Brain pericyte (primary cell): ENCODE results near the gene CTBP2.

Experiments
- DNase-seq: peaks from one replicate; pipeline ENCODE4 v3.0.0-alpha.2; 2012; ENCODE audit warnings: low read depth, low spot score

The CTBP2 gene

GRCh38 chr10:124977161-124977560 lies 183.2 kb downstream of the CTBP2 start:
- no peak for DNase-seq

GRCh38 chr10:124975977-124976514 lies 184.3 kb downstream of the CTBP2 start:
- DNase-seq, result no peak

DNA sequence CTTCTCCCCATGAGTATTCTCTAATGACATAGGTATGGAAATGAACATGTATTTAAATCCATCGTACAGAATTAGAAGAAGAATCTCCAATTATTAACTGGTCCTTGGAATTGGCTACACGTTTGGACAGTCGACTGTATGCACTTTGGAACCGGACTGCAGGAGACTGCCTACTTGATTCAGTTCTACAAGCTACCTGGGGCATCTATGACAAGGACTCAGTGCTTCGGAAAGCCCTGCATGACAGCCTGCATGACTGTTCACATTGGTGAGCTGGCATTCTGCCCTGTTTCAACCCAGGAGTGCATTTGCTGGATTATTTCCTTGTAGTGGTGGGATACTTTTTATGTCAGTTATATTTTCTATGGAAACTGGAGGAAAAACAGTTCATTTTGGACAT lies 186.2 kb downstream of the CTBP2 start:
- DNase-seq, result no peak

DNA sequence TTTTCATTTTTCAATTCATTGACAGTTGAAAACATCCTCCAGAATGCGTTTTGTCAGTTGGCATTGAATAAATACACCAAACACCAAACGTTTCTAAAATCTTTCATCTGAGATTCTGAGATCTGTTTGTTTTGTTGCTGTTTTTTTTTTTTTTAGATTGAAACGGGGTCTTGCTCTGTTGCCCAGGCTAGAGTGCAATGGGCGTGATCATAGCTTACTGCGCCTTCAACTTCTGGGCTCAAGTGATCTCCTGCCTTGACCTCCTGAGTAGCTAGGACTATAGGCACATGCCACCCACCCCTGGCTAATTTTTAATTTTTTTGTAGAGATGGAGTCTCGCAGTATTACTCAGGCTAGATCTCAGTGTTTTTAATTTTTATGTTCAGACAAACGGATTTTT lies 187.7 kb downstream of the CTBP2 start:
- DNase-seq, result no peak

DNA sequence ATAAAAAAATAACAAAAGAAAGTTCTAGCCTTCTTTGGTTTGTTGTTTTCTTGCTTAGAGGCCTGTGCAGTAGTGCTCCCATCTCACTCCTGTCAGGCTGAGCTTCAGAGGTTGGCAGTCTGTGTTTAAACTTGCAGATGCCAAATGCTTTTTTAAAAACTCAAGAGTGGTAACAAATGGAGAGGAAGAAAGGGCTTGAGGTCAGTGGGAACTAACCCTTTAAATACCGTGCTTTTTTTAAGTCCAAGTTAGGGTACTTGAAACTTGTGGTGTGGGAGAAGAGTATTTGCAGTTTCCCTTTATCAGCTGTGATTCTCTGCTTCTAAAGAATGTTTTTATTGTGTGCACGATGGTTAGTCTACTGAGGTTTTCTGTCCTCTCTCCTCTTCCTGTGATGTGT lies 189.1 kb downstream of the CTBP2 start:
- DNase-seq, result no peak

DNA sequence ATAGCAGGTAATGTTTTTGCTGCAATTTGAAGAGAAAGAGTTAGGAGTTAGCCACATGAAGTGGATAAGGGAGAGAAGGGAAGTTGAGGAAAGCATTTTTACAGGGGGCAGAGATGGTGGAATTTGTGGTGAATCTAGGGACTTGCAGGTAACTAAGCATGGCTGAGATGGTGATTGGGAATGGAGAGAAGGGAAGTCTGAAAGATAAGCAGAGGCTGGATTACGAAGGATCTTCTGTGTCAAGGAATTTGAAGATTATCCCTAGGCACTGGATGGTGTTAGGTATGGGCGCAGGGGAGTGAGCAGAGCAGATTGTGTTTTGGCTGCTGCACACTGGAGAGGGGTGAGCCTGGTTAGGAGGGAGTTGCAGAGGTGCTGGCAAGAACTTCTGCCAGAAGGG lies 193.1 kb downstream of the CTBP2 start:
- no peak for DNase-seq

- no peak for DNase-seq
Measured at GRCh38 chr10:124966008-124966407, 194.4 kb downstream of the CTBP2 start.

DNA sequence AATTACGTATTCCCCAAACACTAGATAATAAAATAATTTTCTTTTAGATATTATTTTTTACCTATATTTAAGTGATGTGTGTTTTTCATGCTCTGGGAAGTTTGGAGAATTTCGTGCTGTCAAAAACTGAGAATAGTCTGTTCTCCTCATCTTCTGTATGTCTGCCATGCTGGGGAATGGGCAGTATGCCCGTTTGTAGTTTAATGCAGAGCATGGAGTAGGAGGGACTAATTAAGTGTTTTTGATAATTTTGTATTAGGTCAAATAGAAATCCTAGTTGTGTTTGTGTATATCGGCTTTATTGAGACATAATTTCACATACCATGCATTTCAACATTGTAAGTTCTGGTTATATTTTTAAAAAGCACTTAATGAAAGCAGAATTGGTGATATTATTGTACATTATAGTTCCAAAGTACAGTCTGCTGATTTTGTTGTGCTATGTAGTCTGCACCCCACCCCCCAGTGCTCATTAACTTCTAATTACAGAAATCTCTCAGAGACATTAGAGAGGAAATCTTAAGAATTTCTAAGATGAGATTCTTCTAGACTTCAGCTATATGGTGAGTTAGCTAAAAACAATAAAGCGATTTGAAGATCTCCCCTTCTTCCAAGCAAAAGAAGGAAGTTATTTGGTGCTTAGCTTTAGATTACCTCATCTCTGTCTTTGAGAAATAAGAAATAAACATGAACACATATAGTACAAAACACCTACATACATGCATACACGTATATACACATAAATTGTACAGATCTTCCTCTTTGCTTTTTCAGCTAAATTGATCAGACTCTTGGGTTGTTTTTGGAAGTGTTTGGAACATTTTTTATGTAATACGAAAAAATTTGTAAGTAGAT lies 196.3 kb downstream of the CTBP2 start:
- no peak for DNase-seq

GRCh38 chr10:124962421-124962820 lies 197.9 kb downstream of the CTBP2 start:
- DNase-seq, result no peak

DNA sequence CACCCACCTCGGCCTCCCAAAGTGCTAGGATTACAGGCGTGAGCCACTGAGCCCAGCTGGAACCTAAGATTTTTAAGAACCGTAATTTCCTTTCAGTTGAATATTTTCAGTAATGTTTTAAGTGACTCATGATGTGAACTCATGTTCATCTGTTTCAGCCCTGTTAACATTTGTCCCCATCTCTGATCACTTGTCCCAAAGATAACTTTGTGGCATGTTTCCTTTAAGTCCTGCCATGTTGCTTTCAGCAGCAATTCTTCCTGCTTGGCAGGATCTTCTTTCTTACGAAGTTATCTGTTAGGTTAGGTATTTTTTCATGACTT lies 199.2 kb downstream of the CTBP2 start:
- no peak for DNase-seq

GRCh38 chr10:124959564-124959963 lies 200.8 kb downstream of the CTBP2 start:
- DNase-seq, result no peak

DNA sequence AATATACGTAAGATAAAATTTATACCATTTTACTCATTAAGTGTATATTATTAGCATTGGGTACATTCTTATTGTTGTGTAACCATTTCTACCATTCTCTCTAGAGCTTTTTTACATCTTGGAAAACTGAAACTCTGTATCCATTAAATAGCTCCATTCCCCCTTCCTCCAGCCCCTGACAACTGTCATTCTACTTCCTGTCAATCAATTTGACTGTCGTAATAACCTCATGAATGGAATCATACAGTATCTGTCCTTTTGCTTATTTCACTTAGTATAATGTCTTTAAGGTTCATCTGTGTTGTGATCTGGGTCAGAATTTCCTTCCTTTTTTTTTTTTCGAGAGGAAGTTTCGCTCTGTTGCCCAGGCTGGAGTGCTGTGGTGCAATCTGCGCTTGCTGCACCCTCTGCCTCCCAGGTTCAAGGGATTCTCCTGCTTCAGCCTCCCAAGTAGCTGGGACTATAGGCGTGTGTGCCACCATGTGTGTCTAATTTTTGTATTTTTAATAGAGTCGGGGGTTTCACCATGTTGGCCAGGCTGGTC lies 202.9 kb downstream of the CTBP2 start:
- DNase-seq, result no peak

- DNase-seq, result no peak
Measured at GRCh38 chr10:124956764-124957163, 203.6 kb downstream of the CTBP2 start.

- no peak for DNase-seq
Measured at GRCh38 chr10:124955868-124956267, 204.5 kb downstream of the CTBP2 start.

- DNase-seq, result no peak
Measured at GRCh38 chr10:124955243-124955642, 205.1 kb downstream of the CTBP2 start.

GRCh38 chr10:124953421-124953820 lies 206.9 kb downstream of the CTBP2 start:
- no peak for DNase-seq

DNA sequence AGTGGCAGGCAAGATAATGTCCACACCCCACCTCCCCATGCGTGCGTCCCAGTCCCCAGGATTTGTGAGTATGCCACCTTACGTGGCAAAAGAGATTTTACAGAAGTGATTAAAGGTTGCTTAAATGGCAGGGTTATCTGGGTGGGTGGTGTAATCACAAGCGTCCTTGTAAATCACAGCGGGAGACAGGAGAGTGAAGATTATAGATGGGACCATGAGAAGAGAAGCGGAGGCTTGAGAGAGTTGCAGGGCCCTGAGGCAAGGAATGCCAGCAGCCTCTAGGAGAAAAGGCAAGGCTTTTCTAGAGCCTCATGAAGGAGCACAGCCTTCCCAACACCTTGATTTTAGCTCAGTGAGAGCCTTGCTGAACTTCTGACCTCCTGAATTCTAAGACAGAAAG lies 208.2 kb downstream of the CTBP2 start:
- no peak for DNase-seq

DNA sequence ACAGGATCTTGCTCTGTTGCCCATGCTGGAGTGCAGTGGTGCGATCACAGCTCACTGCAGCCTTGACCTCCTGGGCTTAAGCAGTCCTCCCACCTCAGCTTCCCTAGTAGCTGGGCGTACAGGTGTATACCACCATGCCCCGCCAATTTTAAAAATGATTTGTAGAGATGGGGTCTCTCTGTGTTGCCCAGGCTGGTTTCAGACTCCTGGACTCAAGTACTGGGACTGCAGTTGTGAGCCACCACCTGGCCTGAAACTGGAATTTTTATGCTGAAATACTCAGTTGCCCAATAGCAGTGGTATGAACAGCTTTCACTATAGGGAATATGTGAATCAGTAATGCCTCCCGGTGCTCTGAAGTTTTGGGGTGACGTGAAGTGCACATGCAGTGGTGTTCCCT lies 210.8 kb downstream of the CTBP2 start:
- DNase-seq, result no peak

DNA sequence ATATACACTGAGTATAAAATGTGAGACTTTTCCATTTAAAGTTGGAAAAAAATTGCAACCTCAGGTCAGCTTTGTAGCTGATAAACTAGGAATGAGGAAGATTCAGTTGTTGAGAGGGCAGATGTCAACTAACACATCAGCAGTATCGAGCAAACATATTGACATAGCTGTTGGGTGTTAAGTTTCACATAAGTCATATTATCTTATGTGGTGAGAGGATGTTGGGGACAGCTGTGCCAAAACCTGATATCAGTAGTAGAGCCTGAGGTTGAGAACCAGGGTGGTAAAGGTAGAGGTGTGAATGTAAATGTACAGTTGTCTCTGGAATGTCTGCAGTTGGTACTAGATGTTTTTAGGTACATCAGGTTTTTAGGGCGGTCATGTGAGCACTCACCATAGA lies 213.4 kb downstream of the CTBP2 start:
- DNase-seq, result no peak

GRCh38 chr10:124944982-124945381 lies 215.4 kb downstream of the CTBP2 start:
- DNase-seq, result no peak

DNA sequence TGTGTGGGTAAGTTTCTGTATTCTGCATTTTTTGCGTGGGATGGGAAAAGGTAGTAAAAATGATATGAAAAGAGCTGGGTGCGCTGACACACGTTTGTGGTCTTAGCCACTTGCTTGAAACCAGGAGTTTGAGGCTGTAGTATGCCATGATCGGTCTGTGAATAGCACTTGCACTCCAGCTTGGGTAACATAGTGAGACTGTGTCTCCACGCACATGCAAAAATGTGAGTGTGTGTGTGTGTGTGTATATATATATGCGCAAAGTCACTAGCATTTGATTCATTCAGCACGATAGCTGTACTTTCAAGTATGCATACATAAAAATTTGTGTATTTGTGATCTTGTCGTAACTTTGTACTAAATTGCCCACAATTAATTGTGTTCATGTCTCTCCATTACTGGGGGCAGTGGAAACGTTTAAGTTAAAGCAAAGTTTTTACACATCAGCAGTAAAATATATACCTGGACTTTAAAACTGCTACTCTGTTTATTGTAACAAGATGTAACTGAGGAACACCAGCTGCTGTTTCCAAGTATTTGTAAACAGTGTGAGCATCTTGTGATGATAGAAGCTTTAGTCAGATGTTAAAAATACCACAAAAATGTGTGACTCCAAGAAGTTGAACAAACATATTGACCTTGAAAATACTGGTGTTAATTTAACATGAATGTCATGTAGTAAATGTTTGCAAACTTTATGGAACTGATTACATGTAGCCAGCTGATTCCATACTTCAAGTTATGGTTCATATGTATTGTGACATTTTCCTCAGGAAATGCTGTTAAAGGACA lies 216.9 kb downstream of the CTBP2 start:
- no peak for DNase-seq

- no peak for DNase-seq
Measured at GRCh38 chr10:124942317-124943169, 217.8 kb downstream of the CTBP2 start.
